Right lobe of liver (tissue), 4 donors: Measurements from ENCODE around the gene CENPK.
"Not testable (repeated sequence)": the region's sequence is repeated elsewhere in the genome, so short reads cannot be mapped to it uniquely, and the experiment has no call there.

Experiments
- CTCF ChIP-seq, 4 donors: fragments of 200-600 bp in 3 of 4; fragments of 450-650 bp in 1 of 4; IDR thresholded peaks; one replicate each; pipeline versions ENCODE4 v1.5.1 to v1.8.0; 2016 to 2022; ENCODE audit warnings: antibody characterized with exemption in 4 of 4, mild to moderate bottlenecking in 2 of 4
- POLR2A ChIP-seq: fragments of 450-650 bp; IDR thresholded peaks from one replicate; pipeline ENCODE4 v1.6.1; 2017; ENCODE audit warnings: antibody characterized with exemption, mild to moderate bottlenecking
- donor health status: DM: no; HTN: no; CAD: no.
- donor health status: DM: no; HTN: no; CAD: no.
- donor health status: DM: no; HTN: yes; CAD: no.

DNA sequence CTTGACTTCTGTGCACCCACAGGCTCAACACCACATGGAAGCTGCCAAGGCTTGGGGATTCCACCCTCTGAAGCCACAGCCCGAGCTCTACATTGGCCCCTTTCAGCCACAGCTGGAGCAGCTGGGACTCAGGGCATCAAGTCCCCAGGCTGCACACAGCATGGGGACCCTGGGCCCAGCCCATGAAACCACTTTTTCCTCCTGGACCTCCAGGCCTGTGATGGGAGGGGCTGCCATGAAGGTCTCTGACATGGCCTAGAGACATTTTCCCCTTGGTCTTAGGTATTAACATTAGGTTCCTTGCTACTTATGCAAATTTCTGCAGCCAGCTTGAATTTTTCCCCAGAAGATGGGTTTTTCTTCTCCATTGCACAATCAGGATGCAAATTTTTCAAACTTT, 38.8 kb upstream of the CENPK start:
- TF ChIP-seq POLR2A; CTCF (IDR thresholded peaks at IDR 0.05): not testable (repeated sequence)
